ENCODE data around the gene USP3.

DNA sequence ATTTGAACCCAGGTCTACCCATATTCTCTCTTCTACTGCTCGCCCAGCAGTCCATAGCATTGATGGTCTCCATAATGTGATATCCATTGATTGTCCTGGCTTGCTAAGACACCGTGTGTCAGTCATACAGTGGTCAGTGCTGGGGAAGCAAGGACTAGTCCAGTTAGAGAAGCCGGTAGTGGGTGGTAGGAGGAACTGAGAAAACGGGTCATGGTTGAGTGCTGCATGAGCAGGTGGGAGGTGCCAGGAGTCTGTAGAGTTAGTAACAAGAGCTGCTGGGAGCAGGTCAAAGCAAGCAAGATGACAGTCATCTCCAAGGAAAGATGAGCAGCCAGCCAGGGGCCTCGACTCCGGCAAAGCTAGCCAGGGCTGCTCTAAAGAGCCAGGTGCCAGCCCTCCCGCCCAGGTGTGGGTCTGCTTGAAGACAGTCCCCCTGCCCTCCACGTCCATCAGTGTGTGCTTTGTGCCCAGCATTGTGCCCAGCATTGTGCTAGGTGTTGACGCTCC, 29.5 kb upstream of the USP3 start:
- TF ChIP-seq CTCF (IDR thresholded peaks at IDR 0.05) (no peak), POLR2A (IDR thresholded peaks at IDR 0.05) (no peak), EP300 (IDR thresholded peaks at IDR 0.05) (no peak)
